Right atrium auricular region (tissue), 2 donors: ENCODE measurements around the gene TMEM191B. TPM values are rescaled to one million over a fixed set of nuclear protein-coding genes. Genes with fewer than 3 reads are reported as not detected.
A peak's percentile ranks its signal among the peaks of the same experiment; 100 is the strongest.
"Not testable (repeated sequence)": the region's sequence is repeated elsewhere in the genome, so short reads cannot be mapped to it uniquely, and the experiment has no call there.

Experiments
- DNase-seq: peaks from one replicate; pipeline ENCODE4 v3.0.0-alpha.2; 2019; ENCODE audit warnings: low spot score
- H3K27ac ChIP-seq, 2 donors: fragments of 200-600 bp; sonication (generic); 1 replicate in 1 of 2; 2 replicates in 1 of 2; pipeline ENCODE4 v1.5.1; 2016 to 2019
- H3K27me3 ChIP-seq, 2 donors: fragments of 200-600 bp; sonication (generic); one replicate each; pipeline versions ENCODE4 v1.5.1 to v1.6.0; 2017 to 2019
- H3K36me3 ChIP-seq: fragments of 200-600 bp; sonication (generic); one replicate; pipeline ENCODE4 v1.5.1; 2016
- H3K4me1 ChIP-seq, 2 donors: fragments of 200-600 bp; sonication (generic); one replicate each; pipeline versions ENCODE4 v1.5.1 to v1.6.0; 2017 to 2019
- H3K4me3 ChIP-seq, 2 donors: fragments of 200-600 bp; sonication (generic); 1 replicate in 1 of 2; 2 replicates in 1 of 2; pipeline ENCODE4 v1.5.1; 2017 to 2019; ENCODE audit warnings: mild to moderate bottlenecking in 1 of 2, moderate library complexity in 1 of 2
- H3K9me3 ChIP-seq, 2 donors: fragments of 200-600 bp; sonication (generic); one replicate each; pipeline ENCODE4 v1.5.1; 2019
- total RNA-seq, 2 donors: library from RNA; depleted of rRNA; stranded (reverse); fragments of >200 nt; gene quantifications; one replicate each; pipeline ENCODE4 v1.1.0, GENCODE V29; 2016

Gene TMEM191B
- total RNA-seq = under 1 TPM in 1 of 2 donors, not detected in 1; 0.59 TPM

- not testable (repeated sequence) for H3K36me3 ChIP-seq, DNase-seq, H3K27me3 ChIP-seq, H3K9me3 ChIP-seq, H3K4me1 ChIP-seq, H3K27ac ChIP-seq
- H3K4me3 ChIP-seq = peak within 1 kb of the TSS in 1 of 2 donors; percentile 45
These were observed at the start of gene TMEM191B for GRCh38 chr22:18527752-18528596. TSS of gene TMEM191B (plus strand) at chr22:18527802. CDS start at chr22:18527981, 179 bp downstream.

DNA sequence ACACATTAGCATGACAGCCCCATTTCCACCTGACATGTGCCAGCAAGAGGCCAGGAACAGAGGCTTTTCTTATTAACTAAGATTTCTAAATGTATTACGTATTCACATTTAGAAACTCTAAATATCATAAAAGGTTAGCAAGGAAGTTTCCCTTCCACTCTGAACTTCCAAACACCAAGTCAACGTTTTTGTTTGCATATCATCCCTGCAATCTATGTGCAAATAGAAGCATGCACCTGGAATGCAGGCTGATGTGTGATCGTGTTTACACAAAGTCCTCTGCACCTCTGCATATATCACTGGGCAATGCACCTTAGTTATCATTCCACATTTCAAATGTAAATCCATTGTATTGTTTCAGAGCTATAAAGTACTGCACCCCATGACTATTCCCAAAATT is 31.4 kb upstream of the TMEM191B start:
- H3K27ac ChIP-seq, DNase-seq, H3K27me3 ChIP-seq, H3K9me3 ChIP-seq, H3K4me3 ChIP-seq, H3K4me1 ChIP-seq, H3K36me3 ChIP-seq: not testable (repeated sequence)

- H3K4me3 ChIP-seq, H3K27ac ChIP-seq, H3K9me3 ChIP-seq, H3K27me3 ChIP-seq, H3K4me1 ChIP-seq, DNase-seq, H3K36me3 ChIP-seq: not testable (repeated sequence)
These were observed 16.3 kb upstream of the TMEM191B start for GRCh38 chr22:18511327-18511726.

DNA sequence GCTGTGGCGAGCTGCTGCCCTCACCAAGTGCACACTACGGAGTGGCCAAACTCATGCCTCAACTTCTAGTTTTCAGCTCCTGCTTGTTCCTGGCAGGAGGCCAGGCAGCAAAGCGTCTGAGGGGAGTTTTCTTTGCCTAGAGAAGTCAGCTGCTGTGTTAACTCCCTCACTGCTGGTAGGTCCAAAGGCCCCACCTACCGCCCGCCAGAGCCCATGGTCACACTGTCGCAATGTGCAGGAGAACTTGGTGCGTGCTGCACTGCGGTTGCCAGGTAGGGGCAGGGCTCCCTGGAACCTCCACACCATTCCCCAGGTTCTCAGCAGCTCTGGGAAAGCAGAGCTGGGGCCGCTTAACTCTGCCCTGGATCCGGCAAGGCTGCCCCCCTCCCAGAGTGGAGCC is 15.2 kb upstream of the TMEM191B start:
- not testable (repeated sequence) for DNase-seq, H3K4me1 ChIP-seq

GRCh38 chr22:18513454-18513853 is 14.1 kb upstream of the TMEM191B start:
- not testable (repeated sequence) for H3K27me3 ChIP-seq, DNase-seq

More for the DNA sequence above, 15.2 kb upstream of the TMEM191B start:
- H3K27me3 ChIP-seq, H3K4me3 ChIP-seq, H3K9me3 ChIP-seq, H3K36me3 ChIP-seq, H3K27ac ChIP-seq: not testable (repeated sequence)

GRCh38 chr22:18518061-18518460 is 9.5 kb upstream of the TMEM191B start, which contains the start of gene GGTLC3:
TSS of gene GGTLC3 (minus strand) at chr22:18518161. CDS start at chr22:18517897, 264 bp downstream.
- H3K4me1 ChIP-seq, H3K9me3 ChIP-seq, H3K36me3 ChIP-seq, H3K27ac ChIP-seq, H3K4me3 ChIP-seq, H3K27me3 ChIP-seq, DNase-seq: not testable (repeated sequence)

More at GRCh38 chr22:18513454-18513853, 14.1 kb upstream of the TMEM191B start:
- not testable (repeated sequence) for H3K36me3 ChIP-seq, H3K4me3 ChIP-seq, H3K4me1 ChIP-seq, H3K9me3 ChIP-seq, H3K27ac ChIP-seq

- H3K27ac ChIP-seq, H3K9me3 ChIP-seq, H3K36me3 ChIP-seq, H3K27me3 ChIP-seq, DNase-seq, H3K4me1 ChIP-seq, H3K4me3 ChIP-seq: not testable (repeated sequence)
These were observed 4.8 kb upstream of the TMEM191B start for GRCh38 chr22:18522762-18523161.

DNA sequence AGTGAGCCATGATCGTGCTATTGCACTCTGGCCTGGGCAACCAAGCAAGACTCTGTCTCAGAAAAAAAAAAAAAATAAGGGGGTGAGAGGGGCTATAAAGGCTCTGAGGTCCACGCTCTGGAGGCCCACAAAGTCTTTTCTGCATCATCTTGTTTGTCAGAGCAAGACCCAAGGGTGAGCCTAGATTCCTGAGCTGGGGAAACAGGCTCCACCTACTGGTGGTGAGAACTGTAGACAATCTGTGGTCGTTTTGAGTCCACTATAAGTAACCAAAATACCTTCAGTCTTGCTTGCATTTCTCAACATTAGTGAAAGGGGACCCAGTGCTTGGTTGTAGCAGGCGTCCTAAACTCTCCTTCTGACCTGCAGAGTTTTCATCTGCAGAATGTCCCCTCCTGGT is 4.3 kb upstream of the TMEM191B start:
- H3K4me1 ChIP-seq, H3K36me3 ChIP-seq, H3K27ac ChIP-seq, DNase-seq, H3K9me3 ChIP-seq, H3K27me3 ChIP-seq, H3K4me3 ChIP-seq: not testable (repeated sequence)

GRCh38 chr22:18528597-18529415 is 1.2 kb downstream of the TMEM191B start:
- H3K27me3 ChIP-seq, H3K27ac ChIP-seq, H3K36me3 ChIP-seq, H3K4me1 ChIP-seq, H3K9me3 ChIP-seq: not testable (repeated sequence)
- peak; percentile 73 for DNase-seq
- H3K4me3 ChIP-seq = peak overlapping the region in 1 of 2 donors; percentile 45

GRCh38 chr22:18529416-18530145 is 2.0 kb downstream of the TMEM191B start:
- not testable (repeated sequence) for H3K4me3 ChIP-seq, H3K27me3 ChIP-seq, H3K27ac ChIP-seq, H3K9me3 ChIP-seq, DNase-seq, H3K36me3 ChIP-seq, H3K4me1 ChIP-seq

GRCh38 chr22:18533633-18534032 is 6.0 kb downstream of the TMEM191B start:
- not testable (repeated sequence) for H3K27ac ChIP-seq, H3K9me3 ChIP-seq, H3K27me3 ChIP-seq

DNA sequence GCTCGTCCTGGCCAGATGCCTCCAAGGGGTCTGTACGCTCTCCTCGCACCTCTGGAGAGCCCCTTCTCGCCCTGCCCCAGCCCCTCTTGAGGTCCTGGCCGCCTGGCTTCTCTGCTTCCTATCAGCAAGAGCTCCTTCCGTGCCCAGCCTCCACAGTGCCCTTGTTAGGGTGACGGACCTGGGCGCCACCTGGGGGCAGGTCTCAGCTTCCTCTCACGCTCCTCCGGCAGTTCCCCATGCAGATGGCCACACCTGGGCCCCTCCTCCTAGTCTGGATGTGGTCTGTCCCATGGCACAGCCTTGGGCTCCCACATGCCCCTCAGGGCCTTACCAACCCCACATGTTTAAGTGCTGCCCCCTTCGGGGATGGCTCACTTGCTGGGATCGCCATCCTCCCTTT is 6.7 kb downstream of the TMEM191B start:
- H3K4me1 ChIP-seq, H3K4me3 ChIP-seq, H3K27me3 ChIP-seq, H3K27ac ChIP-seq, H3K9me3 ChIP-seq, H3K36me3 ChIP-seq, DNase-seq: not testable (repeated sequence)

More at GRCh38 chr22:18533633-18534032, 6.0 kb downstream of the TMEM191B start:
- not testable (repeated sequence) for H3K36me3 ChIP-seq, H3K4me1 ChIP-seq, H3K4me3 ChIP-seq, DNase-seq

DNA sequence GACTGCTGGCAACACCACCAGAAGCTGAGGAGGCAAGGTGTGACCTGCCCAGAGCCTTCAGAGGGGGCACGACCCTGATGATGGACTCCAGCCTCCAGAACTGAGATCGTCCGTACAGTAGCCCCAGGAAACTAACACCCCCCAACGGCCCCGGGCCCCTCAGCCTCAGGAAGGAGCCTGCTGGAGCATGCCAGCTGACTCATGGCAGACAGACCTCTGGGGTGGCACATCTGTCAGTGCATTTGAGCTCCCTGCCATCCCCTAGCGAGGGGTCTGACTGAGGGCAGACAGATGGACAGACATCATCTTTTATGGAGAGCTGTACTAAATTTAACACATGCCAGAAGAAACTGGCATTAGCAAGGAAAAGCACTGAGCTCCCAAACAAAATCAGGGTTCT is 12.4 kb downstream of the TMEM191B start:
- not testable (repeated sequence) for H3K4me1 ChIP-seq, H3K9me3 ChIP-seq, H3K27me3 ChIP-seq, H3K36me3 ChIP-seq, H3K27ac ChIP-seq, DNase-seq, H3K4me3 ChIP-seq

- H3K9me3 ChIP-seq, H3K36me3 ChIP-seq, H3K27ac ChIP-seq, H3K4me3 ChIP-seq, DNase-seq, H3K4me1 ChIP-seq, H3K27me3 ChIP-seq: not testable (repeated sequence)
These were observed 15.8 kb downstream of the TMEM191B start for GRCh38 chr22:18543400-18543799.
